Measurements from ENCODE around the gene ZNF524. TPM values are rescaled to one million over a fixed set of nuclear protein-coding genes. Genes with fewer than 3 reads are reported as not detected.

ZNF524 gene
- total and polyA plus RNA-seq, 10 of the 15 experiments (the other 5 are each of a cell fraction or from before 2014, with no cell fraction given): 0.47 to 18.6 (median 12.4) TPM; not detected in 1

- Histone ChIP-seq H3K9ac (ENCODE audit: control insufficient read depth, insufficient read depth, low read length) (no peak overlapping the region), H3K36me3 (ENCODE audit: control insufficient read depth in 2 of 2, insufficient read depth in 2 of 2, low read length in 1 of 2) (peaks cover 0 to 8% of the 10 kb centered on the region in 2 experiments; a peak in 1 of 4 replicates), H3K4me1 (ENCODE audit: control insufficient read depth, insufficient read depth, low read length) (no peaks in the 10 kb centered on the region), H3K9me3 (replicated peaks; ENCODE audit: control insufficient read depth, insufficient read depth, low read length) (peaks cover 2% of the 10 kb centered on the region; the same call in 2 of the 3 replicates), H3K4me2 (ENCODE audit: control insufficient read depth, insufficient read depth) (no peak overlapping the region), H2AFZ (ENCODE audit: control insufficient read depth, low read depth, low read length) (no peak overlapping the region), H3K79me2 (ENCODE audit: control insufficient read depth, insufficient read depth, low read length) (no peaks in the 10 kb centered on the region), H4K20me1 (ENCODE audit: control insufficient read depth, insufficient read depth) (no peaks in the 10 kb centered on the region), H3K27me3 (replicated peaks in 1 of 2; ENCODE audit: control insufficient read depth in 2 of 2, insufficient read depth in 2 of 2, low read length in 1 of 2) (no peaks in the 10 kb centered on the region), H3K27ac (ENCODE audit: control insufficient read depth, insufficient read depth) (no peak overlapping the region), H3K4me3 (no peak overlapping the region)
- ATAC-seq (no peak), FAIRE-seq (no peak), DNase-seq (ENCODE audit: low read depth, low spot score) (no peak)
- TF ChIP-seq NBN (IDR thresholded peaks at IDR 0.05) (no peak), MLLT1 (IDR thresholded peaks at IDR 0.05) (peak; percentile 74), SRF (IDR thresholded peaks at IDR 0.05; ENCODE audit: low read depth in 2 of 2, low read length in 2 of 2) (peak in 1 of 2 experiments; percentile 47; a peak in 1 of 4 replicates), ZBTB33 (IDR thresholded peaks at IDR 0.05) (no peak), ETV6 (conservative IDR thresholded peaks at IDR 0.05 in 1 of 2, IDR thresholded peaks at IDR 0.05 in 1 of 2; ENCODE audit: borderline replicate concordance in 1 of 2, low read depth in 1 of 2) (no peak), KAT2A (conservative IDR thresholded peaks at IDR 0.05; ENCODE audit: control insufficient read depth, low read depth, low read length) (no peak), MYB (IDR thresholded peaks at IDR 0.05; ENCODE audit: borderline replicate concordance, low read depth, low read length) (no peak), STAT1 (conservative IDR thresholded peaks at IDR 0.05) (no peak)
- in situ Hi-C loops (cut with MboI) (no loop called here), intact Hi-C loops (cut with micrococcal nuclease; ENCODE audit: unreplicated experiment) (no loop called here)
- no TSS peak for BruUV-seq (replicated peaks)
- ChIA-PET RAD21 (ENCODE audit: unreplicated experiment) (no interaction called here), SMC1A (ENCODE audit: uncharacterized antibody, unreplicated experiment) (no interaction called here), POLR2A (no interaction called here), CTCF (no interaction called here)
- WGBS (ENCODE audit: insufficient coverage, insufficient replicate concordance, low lambda C conversion rate, missing lambda C conversion rate): 88% methylated on average over 4 of the region's 4 CpGs
Observed at GRCh38 chr19:55594996-55595545, 5.0 kb upstream of the ZNF524 start.

All from GM12878 (cell line).